CD1c-positive myeloid dendritic cell (primary cell): ENCODE measurements around the gene TMEM256.

Source experiments
- DNase-seq: peaks from one replicate; pipeline ENCODE4 v3.0.0-alpha.2; 2016; ENCODE audit errors: extremely low spot score

TMEM256 gene

DNA sequence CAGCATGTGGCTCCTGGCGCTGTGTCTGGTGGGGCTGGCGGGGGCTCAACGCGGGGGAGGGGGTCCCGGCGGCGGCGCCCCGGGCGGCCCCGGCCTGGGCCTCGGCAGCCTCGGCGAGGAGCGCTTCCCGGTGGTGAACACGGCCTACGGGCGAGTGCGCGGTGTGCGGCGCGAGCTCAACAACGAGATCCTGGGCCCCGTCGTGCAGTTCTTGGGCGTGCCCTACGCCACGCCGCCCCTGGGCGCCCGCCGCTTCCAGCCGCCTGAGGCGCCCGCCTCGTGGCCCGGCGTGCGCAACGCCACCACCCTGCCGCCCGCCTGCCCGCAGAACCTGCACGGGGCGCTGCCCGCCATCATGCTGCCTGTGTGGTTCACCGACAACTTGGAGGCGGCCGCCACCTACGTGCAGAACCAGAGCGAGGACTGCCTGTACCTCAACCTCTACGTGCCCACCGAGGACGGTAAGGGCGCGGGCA, 4.4 kb upstream of the TMEM256 start:
- peak; percentile 25 for DNase-seq

DNA sequence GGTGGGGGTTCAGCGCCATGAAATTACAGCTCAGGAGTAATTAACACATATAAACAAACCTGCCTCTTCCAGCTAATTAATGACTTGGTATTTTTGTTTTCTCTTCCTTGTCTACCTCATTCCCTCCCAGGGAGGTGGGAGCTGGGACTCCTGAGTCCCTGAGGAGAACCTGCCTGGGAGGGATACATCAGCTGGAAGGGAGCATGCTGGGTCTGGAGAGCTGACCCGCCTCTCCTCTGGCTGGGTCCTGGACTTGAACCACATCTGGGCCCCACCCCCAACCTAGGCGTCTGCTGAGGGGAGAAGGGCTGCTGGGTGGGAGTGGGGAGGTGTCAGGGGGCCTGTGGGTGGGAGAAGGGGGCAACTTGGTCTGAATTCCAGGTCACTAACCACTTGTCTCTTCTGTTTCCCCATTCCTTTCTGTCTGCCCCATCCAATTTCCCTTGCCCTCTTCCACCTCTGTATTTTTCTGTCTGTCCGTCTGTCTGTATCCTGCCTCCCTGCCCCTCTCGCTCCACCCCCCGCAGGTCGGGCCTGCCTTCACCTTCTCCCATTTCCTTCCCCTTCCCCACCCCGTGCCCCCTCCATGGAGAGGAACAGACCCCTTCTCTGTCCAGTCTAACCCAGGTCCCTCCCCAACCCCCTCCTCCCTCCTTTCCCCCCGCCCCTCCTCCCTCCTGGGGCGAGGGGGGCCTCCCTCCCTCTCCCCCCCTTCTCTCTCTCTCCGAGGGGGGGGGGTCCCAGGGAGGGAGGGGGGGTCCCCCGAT, 3.8 kb upstream of the TMEM256 start, which contains the start of gene NLGN2:
Gene NLGN2 (plus strand): TSS at position 361 of the 767 bp plus-strand sequence. CDS start 411 bp downstream, outside the sequence.
- DNase-seq = no peak

DNA sequence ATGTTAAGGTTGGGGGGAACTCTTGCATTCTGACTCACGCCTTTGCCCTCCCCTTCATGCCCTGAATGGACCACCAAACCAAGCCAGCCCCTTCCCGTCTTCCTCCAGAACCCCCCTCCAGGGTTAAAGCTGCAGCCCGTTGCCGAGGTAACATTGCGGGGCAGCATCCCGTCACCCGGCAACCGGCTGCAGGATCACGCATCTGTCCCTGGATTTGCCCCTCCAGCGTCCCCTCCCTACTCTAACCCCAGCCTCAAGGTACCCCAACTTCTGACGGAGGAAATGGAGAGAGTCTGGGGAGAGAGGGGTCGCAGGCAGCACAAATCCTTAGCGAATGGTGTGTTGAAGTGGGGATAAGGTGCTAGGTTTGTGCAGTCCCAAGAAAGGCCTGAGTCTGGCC, 3.2 kb upstream of the TMEM256 start:
- DNase-seq = no peak

DNA sequence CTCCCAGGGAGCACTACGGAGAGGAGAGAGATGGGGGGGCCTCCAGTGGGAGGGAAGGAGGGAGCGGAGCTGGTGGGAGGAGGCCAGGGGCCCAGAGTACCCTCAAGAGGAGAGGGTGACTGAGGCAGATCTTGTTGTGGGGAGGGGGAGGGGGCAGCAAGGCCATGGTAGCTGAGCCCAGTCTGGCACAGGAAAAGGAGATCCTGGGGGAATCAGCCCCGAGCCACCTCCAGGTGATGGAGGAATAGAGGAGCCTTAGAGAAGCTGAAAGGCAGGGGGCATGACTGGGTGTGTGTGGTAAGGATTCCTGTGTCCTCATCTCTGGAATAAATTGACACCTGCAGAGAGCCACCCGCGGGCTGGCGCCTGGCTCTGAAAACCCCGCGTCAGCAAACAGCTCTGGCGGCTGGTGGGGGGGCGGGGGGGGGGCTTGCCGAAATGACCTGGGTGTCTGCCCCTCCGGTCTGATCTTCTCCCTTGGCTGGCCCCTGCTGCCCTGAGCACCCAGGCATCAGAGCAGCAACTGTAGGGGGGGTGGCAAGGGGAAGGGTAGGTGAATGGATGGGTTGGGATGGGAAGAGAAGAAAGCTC, 2.4 kb upstream of the TMEM256 start:
- no peak for DNase-seq

DNA sequence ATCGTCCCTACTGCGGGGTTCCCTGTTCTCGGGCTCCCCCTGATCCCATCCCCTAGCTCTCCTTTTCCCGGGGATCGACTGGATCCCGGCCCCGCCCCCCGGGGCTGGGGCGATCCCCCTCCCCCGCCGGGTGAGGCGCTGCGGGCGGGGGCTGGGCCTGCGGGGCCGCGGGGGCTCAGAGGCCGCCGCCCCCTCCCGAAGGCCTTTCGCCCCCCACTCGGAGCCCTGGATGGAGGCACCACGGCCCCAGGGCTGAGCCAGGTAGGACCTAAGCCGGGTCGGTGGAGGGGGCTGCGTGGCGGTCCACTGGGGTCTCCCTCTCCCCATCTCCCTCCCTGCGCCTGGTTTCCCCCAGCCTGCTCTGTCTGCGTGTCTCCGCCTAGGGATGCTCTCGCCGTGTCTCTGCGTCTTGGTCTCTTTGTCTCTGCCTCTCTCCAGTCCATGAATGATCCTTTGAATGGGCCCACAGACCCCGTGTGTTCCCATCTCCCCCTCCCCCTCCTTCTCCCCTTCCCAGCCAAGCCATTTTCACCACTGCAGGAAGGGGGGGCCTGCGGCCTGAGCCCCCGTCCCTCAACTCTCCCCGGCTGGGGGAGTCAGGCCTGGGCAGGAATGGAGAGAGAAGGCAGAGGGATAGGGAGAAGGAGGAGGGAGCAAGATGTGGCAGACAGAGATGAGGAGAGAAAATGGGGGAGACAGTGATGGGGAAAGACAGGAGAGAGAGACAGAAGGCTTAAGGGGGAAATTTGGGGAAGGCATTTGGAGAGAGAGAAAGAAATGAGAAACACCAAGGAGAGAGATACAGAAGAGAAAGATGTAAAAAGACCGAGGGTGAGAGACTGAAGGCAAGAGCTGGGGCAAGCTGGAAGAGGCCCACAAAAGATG, 1.7 kb upstream of the TMEM256 start:
- DNase-seq = no peak

DNA sequence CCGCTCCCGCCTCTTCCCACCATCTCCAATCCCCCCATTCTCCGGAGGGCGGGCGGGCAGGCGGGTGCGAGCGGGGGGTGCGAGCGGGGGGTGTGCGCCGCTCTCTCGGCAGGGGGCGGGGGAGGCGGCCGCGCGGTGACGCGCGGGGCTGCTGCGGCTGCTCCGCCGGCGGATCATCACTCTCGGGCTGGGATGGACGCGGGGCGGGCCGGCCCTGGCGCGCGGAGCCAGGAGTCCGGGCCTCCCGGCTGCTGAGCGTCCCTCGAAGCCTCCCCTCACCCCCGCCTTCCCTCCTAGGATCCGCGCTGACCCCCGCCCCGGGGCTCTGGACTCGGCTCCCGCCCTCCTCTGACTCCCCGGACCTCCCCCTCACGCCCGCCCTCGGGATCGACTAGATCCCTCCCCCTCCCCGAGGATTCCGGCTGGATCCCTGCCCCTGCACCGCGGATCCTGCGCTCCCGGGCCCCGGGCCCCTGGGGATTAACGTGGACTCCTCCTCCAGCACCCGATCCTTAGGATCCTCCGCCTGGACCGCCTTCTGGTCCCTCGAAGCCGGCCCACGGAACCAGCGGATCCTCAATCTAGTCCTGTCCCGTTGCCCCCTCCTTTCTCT, 946 bp upstream of the TMEM256 start:
- peak; percentile 73 for DNase-seq

DNA sequence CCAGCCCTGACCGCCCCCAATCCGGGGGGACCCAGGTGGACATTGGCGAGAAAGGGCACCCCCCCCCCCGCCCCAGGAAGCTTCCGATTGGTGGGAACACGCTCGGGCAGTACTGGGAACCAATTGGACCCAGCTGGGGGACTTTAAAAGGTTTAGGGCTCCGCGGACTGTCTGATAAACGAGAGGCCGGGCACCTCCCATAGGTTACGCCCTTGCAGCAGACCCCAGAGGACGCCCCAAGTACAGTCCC, 245 bp downstream of the TMEM256 start:
- DNase-seq = no peak

DNA sequence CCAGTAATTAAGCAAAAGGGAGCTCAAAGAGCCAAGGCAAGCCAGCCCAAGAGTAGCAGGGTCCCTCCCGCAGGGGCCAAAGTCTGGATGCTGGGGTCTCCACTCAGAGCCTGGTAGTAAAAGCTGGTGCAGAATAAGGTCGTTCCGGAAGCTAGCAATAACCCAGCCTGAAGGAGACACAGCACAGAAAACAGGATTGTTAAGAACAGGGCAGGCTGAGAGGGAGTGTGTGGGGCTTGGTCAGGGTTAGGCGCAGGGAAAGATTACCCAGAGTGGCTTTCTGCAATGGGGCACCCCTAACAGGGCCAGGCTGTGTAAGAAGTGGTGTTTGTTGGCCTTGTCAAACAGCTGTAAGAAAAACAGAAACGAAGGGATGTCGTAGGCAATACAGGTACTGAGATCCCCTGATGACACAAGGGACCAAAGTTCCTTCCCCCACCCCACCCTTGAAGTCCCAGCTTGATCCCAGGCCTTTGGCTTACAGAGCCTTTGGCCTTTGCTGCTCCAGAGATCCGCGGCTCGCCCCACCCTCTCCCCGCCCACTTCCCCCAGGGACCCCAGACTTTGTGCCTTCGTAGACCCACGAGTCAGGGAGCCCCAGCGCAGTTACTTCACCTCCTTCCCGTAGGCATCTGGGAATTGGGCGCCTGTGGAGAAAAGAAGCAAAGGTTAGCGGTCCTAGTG, 712 bp downstream of the TMEM256 start:
- peak; percentile 41 for DNase-seq

DNA sequence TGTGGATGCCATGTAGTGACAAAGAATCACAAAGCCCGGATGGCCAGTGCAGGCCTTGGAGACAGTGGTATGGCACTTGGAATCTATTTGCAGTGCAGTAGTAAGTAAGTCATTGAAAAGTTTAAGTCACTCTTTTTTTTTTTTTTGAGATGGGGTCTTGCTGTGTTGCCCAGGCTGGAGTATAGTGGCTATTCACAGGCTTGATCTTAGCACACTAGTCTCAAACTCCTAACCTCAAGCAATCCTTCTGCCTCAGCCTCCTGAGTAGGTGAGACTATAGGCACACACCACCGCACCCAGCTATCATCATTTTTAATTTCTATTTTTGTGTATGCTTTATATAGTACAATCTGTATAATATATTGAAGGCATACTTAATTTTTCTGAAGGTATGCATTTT, 5.3 kb downstream of the TMEM256 start:
- DNase-seq = no peak

DNA sequence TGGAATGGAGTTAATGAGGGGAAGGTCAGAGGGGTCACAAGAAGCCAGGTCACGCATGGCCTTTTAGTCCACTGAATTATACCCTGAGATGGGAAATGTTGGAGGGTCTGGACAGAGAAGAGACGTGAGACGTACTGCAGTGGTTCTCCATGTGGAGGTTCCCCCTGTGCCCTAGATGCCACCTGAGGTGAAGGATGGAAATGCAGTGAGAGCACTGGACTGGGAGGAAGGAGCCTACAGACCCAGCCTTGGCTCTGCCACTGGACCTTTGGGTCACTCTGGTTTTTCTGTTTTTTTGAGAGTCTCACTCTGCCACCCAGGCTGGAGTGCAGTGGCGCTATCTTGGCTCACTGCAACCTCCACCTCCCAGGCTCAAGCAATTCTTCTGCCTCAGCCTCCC, 7.8 kb downstream of the TMEM256 start:
- no peak for DNase-seq

DNA sequence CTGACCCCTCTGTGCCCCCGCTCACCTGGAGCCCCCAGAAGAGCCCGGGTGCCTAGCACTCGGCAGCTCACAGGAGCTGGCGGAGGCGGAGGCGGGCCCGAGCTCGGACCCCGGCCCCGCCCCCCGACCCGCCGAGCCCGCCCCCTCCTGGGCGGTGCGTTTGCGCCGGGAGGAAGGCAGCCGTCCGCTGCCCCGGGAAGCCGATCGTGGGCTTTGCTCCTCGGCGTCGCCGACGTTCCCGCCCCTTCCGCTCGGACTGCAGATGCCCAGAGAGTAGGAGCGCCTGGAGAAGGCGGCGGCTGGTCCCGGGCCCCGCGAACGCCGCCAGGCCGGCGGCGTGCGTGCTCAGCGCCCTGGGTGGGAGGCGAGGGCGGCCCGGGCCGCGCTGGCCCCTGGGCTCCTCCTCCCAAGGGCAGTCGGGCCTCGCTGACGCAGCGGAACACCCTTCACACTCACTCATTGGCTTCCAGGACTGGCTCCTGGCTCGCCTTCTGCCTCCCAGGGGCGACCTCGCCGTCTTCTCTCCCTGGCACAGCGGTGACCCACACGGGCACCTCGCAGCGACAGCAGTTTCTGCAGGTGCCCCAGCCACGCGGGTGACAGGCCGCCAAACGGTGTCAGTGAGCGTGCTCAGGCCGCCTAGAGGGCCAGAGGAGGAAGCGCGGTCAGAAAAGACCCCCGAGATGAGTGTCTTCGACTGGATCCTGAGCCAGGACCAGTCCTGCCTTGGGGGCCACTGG, 9.3 kb downstream of the TMEM256 start, which contains the start of gene PLSCR3:
Gene PLSCR3 (minus strand): TSS at position 74 of the 740 bp plus-strand sequence. CDS start 415 bp downstream, outside the sequence.
- peak; percentile 90 for DNase-seq

DNA sequence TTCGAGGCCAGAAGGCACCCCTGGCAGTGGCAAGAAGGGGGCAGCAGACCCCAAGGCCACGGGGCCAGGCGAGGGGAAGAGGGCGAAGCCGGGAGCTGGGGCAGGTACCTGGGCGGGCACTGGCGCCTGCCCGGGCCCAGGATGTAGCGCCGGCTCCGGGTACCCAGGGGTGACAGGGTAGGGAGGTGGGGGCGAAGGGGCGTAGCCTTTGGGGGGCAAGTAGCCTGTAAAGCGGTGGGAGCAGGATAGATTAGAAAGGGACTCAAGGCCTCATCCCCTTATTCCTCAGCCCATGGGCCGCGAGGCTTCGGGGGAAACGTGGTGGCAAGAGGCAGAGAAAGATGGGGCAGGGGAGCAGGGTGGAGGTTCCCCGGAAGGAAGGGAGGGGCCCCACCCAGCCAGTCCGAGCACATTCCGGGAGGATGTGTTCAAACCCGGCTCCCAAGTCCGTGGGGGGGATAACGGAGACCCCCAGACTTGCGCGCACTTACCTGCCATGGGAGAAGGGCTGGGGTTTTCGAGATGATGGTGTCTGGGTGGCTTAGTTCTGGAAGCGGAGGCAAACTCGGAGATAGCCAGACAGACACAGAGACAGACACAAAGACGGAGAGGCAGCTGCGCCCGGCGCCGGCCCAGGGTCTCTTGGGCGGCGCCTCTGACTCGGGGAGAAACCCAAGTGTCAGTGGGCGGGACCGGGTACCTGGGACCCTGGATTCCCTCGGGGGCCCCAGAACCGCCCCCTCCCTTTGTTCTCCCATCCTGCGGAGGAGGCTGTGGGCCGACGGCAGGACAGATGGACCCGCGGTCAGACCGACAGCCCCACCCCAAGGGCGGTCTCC, 10.1 kb downstream of the TMEM256 start:
- DNase-seq = peak; percentile 36

DNA sequence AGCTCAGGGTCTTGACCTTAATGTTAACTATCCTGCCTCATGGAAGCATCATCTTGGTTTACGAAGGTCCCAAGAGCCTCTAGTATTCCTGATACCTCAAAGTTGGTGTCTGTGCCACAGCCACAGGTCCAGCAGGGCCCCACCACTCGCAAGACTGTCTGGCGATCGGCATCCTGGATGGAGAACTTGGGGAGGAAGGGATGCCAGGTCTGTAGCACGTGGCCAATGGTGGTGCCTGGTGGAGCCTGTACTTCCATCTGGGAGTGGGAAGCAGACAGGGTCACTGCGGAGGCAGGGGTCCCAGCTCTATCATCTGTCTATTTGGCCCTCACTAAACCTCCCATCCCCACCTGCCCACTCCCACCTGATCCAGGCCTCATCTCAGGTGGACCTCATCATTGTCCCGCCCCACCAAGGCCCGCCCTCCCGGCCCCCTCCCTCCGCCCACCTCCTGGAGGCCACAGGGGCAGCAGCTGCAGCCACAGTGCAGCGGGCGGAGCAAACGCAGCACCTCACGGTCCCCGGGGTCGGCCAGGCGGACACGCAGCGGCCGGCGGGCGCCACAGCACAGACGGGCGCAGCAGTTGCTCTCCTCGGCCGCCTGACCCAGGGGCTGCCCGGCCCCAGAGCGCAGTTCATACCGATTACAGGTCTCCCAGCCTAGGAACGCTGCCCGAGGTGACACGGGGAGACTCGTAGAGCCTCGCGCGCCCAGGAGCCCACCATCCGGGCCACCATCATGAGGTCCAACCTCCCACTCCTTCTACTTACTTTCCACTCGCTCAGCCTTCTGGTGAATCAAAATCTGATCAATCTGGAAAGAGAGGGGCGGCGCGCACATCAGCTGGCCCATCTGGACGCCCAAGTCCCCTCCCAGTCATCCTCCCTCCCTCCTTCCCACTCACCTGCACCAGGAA, 10.9 kb downstream of the TMEM256 start:
- DNase-seq = no peak

DNA sequence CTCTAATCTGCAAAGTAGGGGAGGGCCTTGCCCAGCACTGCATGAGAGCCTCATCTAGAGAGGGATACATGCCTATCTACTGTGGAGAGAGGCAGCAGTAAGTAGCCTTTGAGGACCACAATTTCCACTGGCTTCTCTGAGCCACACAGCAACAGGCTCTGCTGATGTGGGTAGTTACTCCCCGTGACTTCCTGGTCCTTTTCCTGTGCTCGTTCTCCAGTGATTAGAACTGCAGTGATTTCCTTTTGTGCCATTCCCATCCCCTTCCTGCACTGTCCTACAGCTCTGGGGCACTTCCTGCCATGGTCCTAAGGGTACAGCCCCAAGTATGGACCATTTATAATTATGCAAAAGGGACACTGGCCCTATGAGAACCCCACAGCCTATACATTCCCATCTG, 12.6 kb downstream of the TMEM256 start:
- DNase-seq = no peak

DNA sequence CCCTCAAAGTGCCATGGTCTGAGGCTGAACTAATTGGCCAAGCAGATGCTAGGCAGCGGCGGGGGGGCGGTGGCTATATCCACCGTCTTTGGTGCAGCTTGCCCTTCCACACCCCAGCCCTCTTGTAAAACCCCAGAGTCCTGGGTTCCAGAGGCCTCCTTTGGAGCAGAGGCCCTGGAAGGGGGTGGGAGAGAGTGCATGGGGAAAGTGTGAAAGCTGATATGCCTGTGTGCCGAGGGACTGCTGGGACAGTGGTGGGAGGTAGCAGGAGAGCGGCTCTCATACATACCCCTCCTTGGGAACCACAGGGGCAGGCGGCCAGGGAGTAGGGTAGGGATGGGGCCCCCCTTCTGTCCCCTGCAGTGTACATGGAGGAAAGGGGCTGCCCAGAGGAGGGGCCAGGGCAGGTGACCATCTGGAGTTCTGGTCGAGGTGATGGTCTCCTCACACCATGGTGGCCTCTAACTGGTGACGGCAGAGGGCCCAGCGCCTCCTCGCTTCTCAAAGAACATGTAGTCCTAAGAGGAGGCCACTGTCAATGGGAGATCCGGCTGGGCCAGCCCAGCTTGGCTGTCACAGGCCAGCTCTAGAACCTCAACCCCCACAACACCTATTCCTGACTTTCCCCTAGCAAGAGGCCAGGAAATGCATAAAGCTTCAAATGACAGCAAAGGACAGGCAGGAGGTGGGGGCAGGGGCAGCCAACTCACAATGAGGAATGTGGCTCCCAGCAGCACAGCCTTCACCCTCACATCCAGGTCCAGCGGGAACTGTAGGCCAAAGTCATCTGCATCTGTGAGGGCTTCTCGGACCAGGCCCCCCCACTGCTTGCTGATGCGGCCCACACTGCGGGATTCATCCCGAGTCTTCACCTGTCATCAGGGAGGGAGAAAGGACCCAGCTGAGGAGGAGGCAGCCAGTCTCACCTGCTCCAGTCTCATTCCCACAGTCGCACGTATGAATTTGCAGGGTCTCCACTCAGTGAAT, 13.7 kb downstream of the TMEM256 start:
- DNase-seq = no peak

DNA sequence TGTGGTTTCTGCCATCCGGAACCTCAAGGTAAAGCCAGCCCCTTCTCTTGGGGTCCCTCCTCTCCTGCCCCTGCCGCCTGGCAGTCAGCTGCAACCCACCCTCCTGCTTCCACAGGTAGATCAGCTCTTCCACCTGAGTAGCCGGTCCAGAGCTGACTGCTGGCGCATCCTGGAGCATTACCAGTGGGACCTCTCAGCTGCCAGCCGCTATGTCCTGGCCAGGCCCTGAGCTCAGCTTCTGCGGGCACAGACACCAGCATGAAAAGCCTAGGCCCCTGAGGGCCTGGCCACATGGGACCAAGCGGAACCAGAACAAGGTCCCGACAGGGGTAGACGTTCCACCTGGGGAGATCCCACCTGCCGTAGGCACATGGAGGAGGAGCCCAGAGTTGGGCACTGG, 15.0 kb downstream of the TMEM256 start:
- no peak for DNase-seq

DNA sequence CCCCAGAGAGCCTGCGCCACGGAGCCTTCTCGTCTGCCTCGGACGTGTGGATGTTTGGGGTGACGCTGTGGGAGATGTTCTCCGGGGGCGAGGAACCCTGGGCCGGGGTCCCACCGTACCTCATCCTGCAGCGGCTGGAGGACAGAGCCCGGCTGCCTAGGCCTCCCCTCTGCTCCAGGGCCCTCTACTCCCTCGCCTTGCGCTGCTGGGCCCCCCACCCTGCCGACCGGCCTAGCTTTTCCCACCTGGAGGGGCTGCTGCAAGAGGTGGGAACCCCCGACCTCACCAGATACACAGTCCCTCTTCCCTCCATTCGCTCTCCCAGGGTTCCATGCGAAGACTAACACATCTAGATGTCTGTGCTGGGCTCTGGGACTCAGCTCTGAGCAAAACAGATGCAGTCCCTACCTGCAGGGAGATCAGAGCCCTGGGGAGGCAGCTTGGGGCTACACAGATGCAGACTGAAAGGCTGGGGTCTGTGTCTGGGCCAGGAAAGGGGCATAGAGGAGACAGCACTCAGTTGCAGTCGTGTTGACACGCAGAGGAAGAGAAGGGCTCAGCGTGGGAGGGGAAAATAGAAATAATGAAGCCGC, 19.3 kb downstream of the TMEM256 start:
- DNase-seq = no peak
